Measurements from ENCODE around the gene ITGAE. TPM values are rescaled to one million over a fixed set of nuclear protein-coding genes. Genes with fewer than 3 reads are reported as not detected.

ITGAE gene
- total and polyA plus RNA-seq, 7 experiments from 2014 or later = 16.3 to 44.9 (median 23.6) TPM

GRCh38 chr17:3761036-3761917, 39.7 kb downstream of the ITGAE start:
- Histone ChIP-seq H3K9me3 (ENCODE audit: control insufficient read depth in 2 of 3, low read length in 3 of 3) (no peaks in the 10 kb centered on the region), H3K27ac (ENCODE audit: low read depth, low read length) (no peak overlapping the region), H3K4me3 (ENCODE audit: low read length) (no peak overlapping the region), H3K4me1 (ENCODE audit: control insufficient read depth in 2 of 2, insufficient read depth in 2 of 2, low read length in 2 of 2) (peaks cover 13 to 30% of the 10 kb centered on the region in 2 donors), H3K27me3 (ENCODE audit: control insufficient read depth in 2 of 2, insufficient read depth in 2 of 2, low read length in 2 of 2) (no peaks in the 10 kb centered on the region), H3K36me3 (ENCODE audit: control insufficient read depth in 2 of 3, insufficient read depth in 3 of 3, low read length in 3 of 3) (no peaks in the 10 kb centered on the region)
- no peak for DNase-seq
- POLR2A ChIA-PET = no interaction called here
- Mint-ChIP-seq H3K27ac (peak overlapping the region in 2 of 9 donors; percentile 57 to 65), H3K36me3 (peaks cover 0 to 23% (median 0%) of the 10 kb centered on the region in 5 donors), H3K4me3 (peak overlapping the region in 1 of 10 donors; percentile 59), H3K27me3 (no peaks in the 10 kb centered on the region), H3K9me3 (peaks cover 0 to 12% (median 0%) of the 10 kb centered on the region in 11 donors), H3K4me1 (peaks cover 11 to 37% (median 22%) of the 10 kb centered on the region in 7 donors)
- intact Hi-C loops (cut with micrococcal nuclease) = loop anchor here in 1 of 2 donors (5.0 kb wide), 1 partner anchor 36 kb away; no protein-coding TSS in a partner anchor
- CTCF ChIA-PET = interaction anchor here (1.0 to 1.1 kb wide), 2 partner anchors 22 to 86 kb away, joined by 3 to 4 read pairs; no protein-coding TSS in a partner anchor
- no peak for ATAC-seq

DNA sequence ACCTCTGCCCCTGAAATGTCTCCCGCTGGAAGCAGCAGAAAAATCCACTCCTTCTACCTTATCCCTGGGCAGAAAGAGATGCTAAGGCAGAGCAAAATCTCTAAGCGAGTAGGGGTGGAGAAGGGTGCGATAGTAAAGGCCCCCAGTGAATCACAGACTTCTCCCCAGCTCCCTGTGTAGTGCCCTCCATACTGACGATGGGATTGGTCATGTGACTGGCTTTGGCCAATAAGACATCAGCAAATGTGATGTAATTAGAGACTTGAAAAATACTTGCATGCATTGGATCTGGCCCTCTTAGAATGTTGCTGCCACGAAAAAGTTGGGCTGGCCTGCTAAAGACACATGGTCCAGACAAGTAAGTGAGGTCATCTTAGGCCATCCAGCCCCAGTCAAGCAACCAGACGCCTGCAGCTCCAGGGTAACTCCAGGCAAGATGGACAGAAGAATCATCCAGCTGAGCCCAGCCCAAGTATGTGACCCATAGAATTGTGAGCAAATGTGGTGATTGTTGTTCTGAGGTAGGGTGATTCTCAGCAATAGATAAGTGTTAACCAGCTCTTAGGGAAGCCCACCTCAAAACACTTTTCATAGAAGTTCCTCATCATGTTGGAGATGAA, 41.3 kb downstream of the ITGAE start:
- CTCF ChIA-PET = interaction anchor here (0.9 kb wide), 1 partner anchor 67 kb away, joined by 3 read pairs; no protein-coding TSS in a partner anchor
- H3K27me3 ChIP-seq (ENCODE audit: control insufficient read depth in 2 of 2, insufficient read depth in 2 of 2, low read length in 2 of 2) = no peaks in the 10 kb centered on the region
- no peak overlapping the region for H3K4me3 ChIP-seq (ENCODE audit: low read length)
- peaks cover 0 to 27% (median 14%) of the 10 kb centered on the region in 7 donors for H3K4me1 Mint-ChIP-seq
- POLR2A ChIA-PET = no interaction called here
- peaks cover 0 to 22% (median 0%) of the 10 kb centered on the region in 5 donors for H3K36me3 Mint-ChIP-seq
- no peak for DNase-seq
- ATAC-seq = no peak
- H3K9me3 ChIP-seq (ENCODE audit: control insufficient read depth in 2 of 3, low read length in 3 of 3) = no peaks in the 10 kb centered on the region
- H3K27ac ChIP-seq (ENCODE audit: low read depth, low read length) = no peak overlapping the region
- intact Hi-C loops (cut with micrococcal nuclease) = loop anchor here (5.0 to 10.0 kb wide), 2 partner anchors 38 to 205 kb away; partner anchors contain the start of gene ATP2A3 (in 1 of the 2)
- H3K27ac Mint-ChIP-seq = no peak overlapping the region
- no peaks in the 10 kb centered on the region for H3K36me3 ChIP-seq (ENCODE audit: control insufficient read depth in 2 of 3, insufficient read depth in 3 of 3, low read length in 3 of 3)
- H3K27me3 Mint-ChIP-seq = no peaks in the 10 kb centered on the region
- H3K9me3 Mint-ChIP-seq = peaks cover 0 to 12% (median 0%) of the 10 kb centered on the region in 11 donors
- peaks cover 12 to 20% of the 10 kb centered on the region in 2 donors for H3K4me1 ChIP-seq (ENCODE audit: control insufficient read depth in 2 of 2, insufficient read depth in 2 of 2, low read length in 2 of 2)
- H3K4me3 Mint-ChIP-seq = no peak overlapping the region

DNA sequence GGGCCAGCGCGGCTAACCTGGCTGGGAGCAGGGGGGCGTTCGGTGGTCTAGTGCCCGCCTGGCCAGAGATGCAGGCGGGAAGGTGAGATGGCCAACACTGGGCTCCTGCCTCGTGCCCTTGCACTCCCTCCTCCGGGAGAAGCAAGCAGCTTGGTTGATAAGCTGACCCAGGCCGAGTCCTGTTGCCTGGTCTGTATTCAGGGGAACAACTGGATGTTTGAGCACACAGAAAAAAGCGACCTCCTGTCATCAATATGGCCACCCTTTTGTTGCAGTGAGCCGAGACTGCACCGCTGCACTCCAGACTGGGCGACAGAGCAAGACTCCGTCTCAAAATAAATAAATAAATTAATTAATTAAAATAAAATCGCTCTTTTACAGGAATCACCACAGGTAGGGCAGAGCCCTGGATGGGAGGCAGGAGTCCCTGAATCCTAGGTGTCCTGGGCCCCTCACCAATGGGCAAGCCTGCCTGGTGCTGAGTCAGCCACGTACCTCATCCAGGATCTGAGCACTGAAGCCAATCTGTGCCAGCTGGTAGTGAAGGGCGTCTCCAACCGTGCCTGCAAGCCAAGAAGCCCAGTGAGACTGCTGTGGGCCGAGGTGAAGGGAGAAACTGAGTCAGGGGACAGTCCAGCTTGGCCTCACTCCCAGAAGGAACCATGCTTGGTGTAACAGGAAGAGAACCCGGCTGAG, 45.5 kb downstream of the ITGAE start:
- peaks cover 9 to 31% (median 19%) of the 10 kb centered on the region in 7 donors for H3K4me1 Mint-ChIP-seq
- intact Hi-C loops (cut with micrococcal nuclease) = loop anchor here in 1 of 2 donors (1.0 to 10.0 kb wide), 5 partner anchors 10 to 209 kb away; partner anchors contain the start of genes ATP2A3 and NCBP3
- peaks cover 0 to 11% (median 0%) of the 10 kb centered on the region in 5 donors for H3K36me3 Mint-ChIP-seq
- Histone ChIP-seq H3K4me3 (ENCODE audit: low read length) (peak overlapping the region; percentile 59), H3K27me3 (ENCODE audit: control insufficient read depth in 2 of 2, insufficient read depth in 2 of 2, low read length in 2 of 2) (no peaks in the 10 kb centered on the region), H3K36me3 (ENCODE audit: control insufficient read depth in 2 of 3, insufficient read depth in 3 of 3, low read length in 3 of 3) (no peaks in the 10 kb centered on the region), H3K4me1 (ENCODE audit: control insufficient read depth in 2 of 2, insufficient read depth in 2 of 2, low read length in 2 of 2) (peaks cover 13 to 23% of the 10 kb centered on the region in 2 donors), H3K9me3 (ENCODE audit: control insufficient read depth in 2 of 3, low read length in 3 of 3) (no peaks in the 10 kb centered on the region), H3K27ac (ENCODE audit: low read depth, low read length) (peak overlapping the region; percentile 80)
- ChIA-PET POLR2A (interaction anchor here (1.0 to 3.2 kb wide), 5 partner anchors 10 to 89 kb away, joined by 3 to 12 read pairs (median 4); partner anchors contain the start of gene HASPIN), CTCF (interaction anchor here (0.7 to 2.7 kb wide), 4 partner anchors 14 to 136 kb away, joined by 3 to 11 read pairs (median 4); no protein-coding TSS in a partner anchor)
- ATAC-seq (no peak), DNase-seq (no peak)
- H3K9me3 Mint-ChIP-seq = peaks cover 0 to 9% (median 0%) of the 10 kb centered on the region in 11 donors
- H3K27me3 Mint-ChIP-seq = no peaks in the 10 kb centered on the region
- peak overlapping the region; percentile 21 to 77 (median 57) for H3K4me3 Mint-ChIP-seq
- peak overlapping the region in 8 of 9 donors; percentile 66 to 87 (median 81) for H3K27ac Mint-ChIP-seq

DNA sequence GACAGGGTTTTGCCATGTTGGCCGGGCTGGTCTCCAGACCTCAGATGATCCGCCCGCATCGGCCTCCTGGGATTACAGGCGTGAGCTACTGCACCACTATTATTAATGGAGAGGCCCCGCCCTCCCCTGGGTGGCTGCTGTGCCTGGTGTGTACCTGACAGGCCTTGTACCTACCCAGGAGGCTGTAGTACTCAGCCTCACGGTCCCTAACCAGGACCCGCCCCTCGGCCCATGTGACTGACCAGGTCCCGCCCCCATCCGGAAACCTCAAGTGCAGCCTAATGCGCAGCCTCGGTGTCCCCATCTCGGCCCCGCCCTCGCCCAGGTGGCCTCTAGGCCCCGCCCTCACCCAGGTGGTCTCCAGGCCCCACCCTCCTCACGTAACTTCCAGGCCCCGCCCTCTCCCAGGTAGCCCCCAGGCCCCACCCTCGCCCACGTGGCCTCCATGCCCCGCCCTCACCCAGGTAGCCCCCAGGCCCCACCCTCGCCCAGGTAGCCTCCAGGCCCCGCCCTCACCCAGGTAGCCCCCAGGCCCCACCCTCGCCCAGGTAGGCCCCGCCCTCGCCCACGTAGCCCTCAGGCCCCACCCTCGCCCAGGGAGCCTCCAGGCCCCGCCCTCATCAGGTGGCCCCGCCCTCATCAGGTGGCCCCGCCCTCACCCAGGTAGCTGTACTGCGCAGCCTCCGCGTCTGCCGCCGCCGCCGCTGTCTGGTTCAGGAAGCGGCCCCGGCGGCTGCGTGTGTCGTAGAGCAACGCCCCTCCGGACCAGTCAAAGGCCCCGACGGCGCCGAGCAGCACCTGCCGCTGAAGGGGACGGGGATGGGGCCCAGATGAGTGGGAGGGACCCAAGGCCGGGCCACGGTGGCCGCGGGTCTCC, 46.3 kb downstream of the ITGAE start:
- Histone ChIP-seq H3K9me3 (ENCODE audit: control insufficient read depth in 2 of 3, low read length in 3 of 3) (no peaks in the 10 kb centered on the region), H3K27ac (ENCODE audit: low read depth, low read length) (peak overlapping the region; percentile 80), H3K4me1 (ENCODE audit: control insufficient read depth in 2 of 2, insufficient read depth in 2 of 2, low read length in 2 of 2) (peaks cover 20 to 29% of the 10 kb centered on the region in 2 donors), H3K4me3 (ENCODE audit: low read length) (peak overlapping the region; percentile 59), H3K27me3 (ENCODE audit: control insufficient read depth in 2 of 2, insufficient read depth in 2 of 2, low read length in 2 of 2) (no peaks in the 10 kb centered on the region), H3K36me3 (ENCODE audit: control insufficient read depth in 2 of 3, insufficient read depth in 3 of 3, low read length in 3 of 3) (no peaks in the 10 kb centered on the region)
- DNase-seq (peak; percentile 46 to 87 (median 77)), ATAC-seq (peak; percentile 98)
- peak overlapping the region in 8 of 9 donors; percentile 36 to 87 (median 80) for H3K27ac Mint-ChIP-seq
- H3K27me3 Mint-ChIP-seq = no peaks in the 10 kb centered on the region
- peaks cover 16 to 39% (median 27%) of the 10 kb centered on the region in 7 donors for H3K4me1 Mint-ChIP-seq
- POLR2A ChIA-PET = interaction anchor here (1.0 to 3.2 kb wide), 5 partner anchors 11 to 90 kb away, joined by 3 to 12 read pairs (median 4); partner anchors contain the start of gene HASPIN
- peaks cover 0 to 4% (median 0%) of the 10 kb centered on the region in 11 donors for H3K9me3 Mint-ChIP-seq
- CTCF ChIA-PET = interaction anchor here (1.1 to 2.7 kb wide), 3 partner anchors 14 to 17 kb away, joined by 3 to 11 read pairs (median 4); no protein-coding TSS in a partner anchor
- H3K36me3 Mint-ChIP-seq = peaks cover 0 to 6% (median 0%) of the 10 kb centered on the region in 5 donors
- H3K4me3 Mint-ChIP-seq = peak overlapping the region in 7 of 10 donors; percentile 17 to 77 (median 57)
- intact Hi-C loops (cut with micrococcal nuclease) = loop anchor here in 1 of 2 donors (1.0 to 10.0 kb wide), 5 partner anchors 11 to 210 kb away; partner anchors contain the start of genes ATP2A3 and NCBP3

GRCh38 chr17:3754066-3754457, 46.9 kb downstream of the ITGAE start:
- POLR2A ChIA-PET = interaction anchor here (0.8 to 3.2 kb wide), 4 partner anchors 12 to 91 kb away, joined by 3 to 12 read pairs (median 5); partner anchors contain the start of gene HASPIN
- no peaks in the 10 kb centered on the region for H3K9me3 Mint-ChIP-seq
- H3K27ac Mint-ChIP-seq = peak overlapping the region in 7 of 9 donors; percentile 39 to 91 (median 81)

More at GRCh38 chr17:3754066-3754457, 46.9 kb downstream of the ITGAE start:
- H3K27ac ChIP-seq (ENCODE audit: low read depth, low read length) = no peak overlapping the region
- no peak overlapping the region for H3K4me3 Mint-ChIP-seq
- ATAC-seq (no peak), DNase-seq (peak in 1 of 9 donors; percentile 19)
- no peaks in the 10 kb centered on the region for H3K27me3 ChIP-seq (ENCODE audit: control insufficient read depth in 2 of 2, insufficient read depth in 2 of 2, low read length in 2 of 2)
- CTCF ChIA-PET = interaction anchor here (2.3 kb wide), 1 partner anchor 17 kb away, joined by 10 read pairs; no protein-coding TSS in a partner anchor
- H3K4me1 ChIP-seq (ENCODE audit: control insufficient read depth in 2 of 2, insufficient read depth in 2 of 2, low read length in 2 of 2) = peaks cover 20 to 30% of the 10 kb centered on the region in 2 donors
- H3K4me1 Mint-ChIP-seq = peaks cover 20 to 45% (median 34%) of the 10 kb centered on the region in 7 donors
- no peaks in the 10 kb centered on the region for H3K9me3 ChIP-seq (ENCODE audit: control insufficient read depth in 2 of 3, low read length in 3 of 3)
- H3K36me3 ChIP-seq (ENCODE audit: control insufficient read depth in 2 of 3, insufficient read depth in 3 of 3, low read length in 3 of 3) = no peaks in the 10 kb centered on the region
- no peak overlapping the region for H3K4me3 ChIP-seq (ENCODE audit: low read length)
- intact Hi-C loops (cut with micrococcal nuclease) = loop anchor here in 1 of 2 donors (2.0 to 10.0 kb wide), 2 partner anchors 15 to 211 kb away; partner anchors contain the start of gene ATP2A3
- H3K36me3 Mint-ChIP-seq = no peaks in the 10 kb centered on the region
- H3K27me3 Mint-ChIP-seq = no peaks in the 10 kb centered on the region

Measured in naive thymus-derived CD4-positive, alpha-beta T cell (primary cell).